HepG2 (cell line): ENCODE measurements around the gene GPC2. TPM values are rescaled to one million over a fixed set of nuclear protein-coding genes. Genes with fewer than 3 reads are reported as not detected.

ENCODE experiments used
- ETV5 ChIP-seq: IDR thresholded peaks from 2 replicates; pipeline ENCODE4 v1.6.1; 2018; ENCODE audit warnings: missing biosample characterization, missing genetic modification reagents, inconsistent platforms, borderline replicate concordance
- HOXA3 ChIP-seq: sonication (generic); formaldehyde crosslinking; IDR thresholded peaks from 2 replicates; pipeline ENCODE4 v1.5.0; 2020; ENCODE audit warnings: missing genetic modification reagents
- SP4 ChIP-seq: sonication (generic); formaldehyde crosslinking; IDR thresholded peaks from 2 replicates; pipeline ENCODE4 v1.8.1; 2023; ENCODE audit warnings: mild to moderate bottlenecking, missing genetic modification reagents
- ZNF292 ChIP-seq: sonication (generic); formaldehyde crosslinking; IDR thresholded peaks from 2 replicates; pipeline ENCODE4 v1.8.1; 2022; ENCODE audit warnings: mild to moderate bottlenecking, low read depth, missing genetic modification reagents, borderline replicate concordance
- microRNA-seq: library from miRNA; unstranded; fragments of <30 nt; microRNA quantifications from one replicate; pipeline ENCODE4, GENCODE V29; 2020
- polyA plus RNA-seq, 8 experiments: library from polyadenylated mRNA; depleted of rRNA in 3 of 8; stranded (reverse) in 7 of 8; unstranded in 1 of 8; fragments of >200 nt; fragmentation: Illumina TruSeq in 4 of 8; extraction: Trizol in 4 of 8; gene quantifications; 2 replicates each; pipeline versions ENCODE4 v1.2.1 to v1.2.3, GENCODE V29; 2011 to 2016; ENCODE audit warnings: low read depth in 4 of 8, missing spikeins in 1 of 8, mixed read lengths in 1 of 8; ENCODE audit not compliant: insufficient read depth in 1 of 8
- total RNA-seq, 5 experiments: library from RNA; depleted of rRNA; stranded (reverse); fragments of >200 nt; fragmentation: Illumina TruSeq; extraction: Trizol; gene quantifications; 2 replicates each; pipeline ENCODE4 v1.2.3, GENCODE V29; 2016; ENCODE audit warnings: low read depth in 1 of 5

The GPC2 gene
- total and polyA plus RNA-seq, 2 of the 13 experiments (the other 11 are each of a cell fraction or from before 2014, with no cell fraction given): 0.64 to 0.78 TPM

GRCh38 chr7:100119970-100120732 is 57.0 kb downstream of the GPC2 start (continued):
- TF ChIP-seq SP4 (CRISPR knock-in tag) (no peak), ETV5 (CRISPR knock-in tag) (0 out of 2 replicates have a peak, but pooled peaks have one; percentile 28), HOXA3 (CRISPR knock-in tag) (0 out of 2 replicates have a peak, but pooled peaks have one; percentile 19), ZNF292 (peak; percentile 39; the same call in 1 of the 2 replicates)

Small RNAs within 50 kb of the gene (microRNA-seq; reads per million reads assigned to microRNA genes)
- gene MIR4658: not detected

Other genes starting within 250 kb of the GPC2 start
- gene GJC3, start 247.8 kb downstream of the GPC2 start, total RNA-seq (2016; rRNA removed; fragmentation: Illumina TruSeq; extraction: Trizol): 0.66 and 0.75 TPM in 2 replicates
- 1.4 TPM in 2 replicates for gene GJC3, start 247.8 kb downstream of the GPC2 start, polyA plus RNA-seq (2011; rRNA removed)
- 37.9 and 93.8 TPM in 2 replicates for gene AZGP1, start 201.3 kb downstream of the GPC2 start, total RNA-seq (2016; rRNA removed; fragmentation: Illumina TruSeq; extraction: Trizol)
- 229 and 265 TPM in 2 replicates for gene AZGP1, start 201.3 kb downstream of the GPC2 start, polyA plus RNA-seq (2011; rRNA removed)
- 60.6 and 64.5 TPM in 2 replicates for gene ZKSCAN1, start 161.8 kb downstream of the GPC2 start, total RNA-seq (2016; rRNA removed; fragmentation: Illumina TruSeq; extraction: Trizol)
- 46.0 and 46.4 TPM in 2 replicates for gene ZKSCAN1, start 161.8 kb downstream of the GPC2 start, polyA plus RNA-seq (2011; rRNA removed)
- 10.0 and 11.8 TPM in 2 replicates for gene ZSCAN21, start 127.6 kb downstream of the GPC2 start, total RNA-seq (2016; rRNA removed; fragmentation: Illumina TruSeq; extraction: Trizol)
- gene ZSCAN21, start 127.6 kb downstream of the GPC2 start, polyA plus RNA-seq (2011; rRNA removed): 7.0 and 8.5 TPM in 2 replicates
- 53.2 and 56.9 TPM in 2 replicates for gene ZNF3, start 95.7 kb downstream of the GPC2 start, total RNA-seq (2016; rRNA removed; fragmentation: Illumina TruSeq; extraction: Trizol)
- 29.1 and 33.7 TPM in 2 replicates for gene ZNF3, start 95.7 kb downstream of the GPC2 start, polyA plus RNA-seq (2011; rRNA removed)
- gene COPS6, start 88.4 kb downstream of the GPC2 start, total RNA-seq (2016; rRNA removed; fragmentation: Illumina TruSeq; extraction: Trizol): 33.4 and 64.4 TPM in 2 replicates
- 117 and 124 TPM in 2 replicates for gene COPS6, start 88.4 kb downstream of the GPC2 start, polyA plus RNA-seq (2011; rRNA removed)
- gene MCM7, start 76.0 kb downstream of the GPC2 start, total RNA-seq (2016; rRNA removed; fragmentation: Illumina TruSeq; extraction: Trizol): 214 and 229 TPM in 2 replicates
- 74.6 and 84.5 TPM in 2 replicates for gene MCM7, start 76.0 kb downstream of the GPC2 start, polyA plus RNA-seq (2011; rRNA removed)
- gene AP4M1, start 75.7 kb downstream of the GPC2 start, total RNA-seq (2016; rRNA removed; fragmentation: Illumina TruSeq; extraction: Trizol): 8.2 and 9.7 TPM in 2 replicates
- 6.0 and 6.3 TPM in 2 replicates for gene AP4M1, start 75.7 kb downstream of the GPC2 start, polyA plus RNA-seq (2011; rRNA removed)
- gene TAF6, start 58.0 kb downstream of the GPC2 start, total RNA-seq (2016; rRNA removed; fragmentation: Illumina TruSeq; extraction: Trizol): 18.8 and 25.6 TPM in 2 replicates
- 12.6 and 12.9 TPM in 2 replicates for gene TAF6, start 58.0 kb downstream of the GPC2 start, polyA plus RNA-seq (2011; rRNA removed)
- 5.4 and 12.7 TPM in 2 replicates for gene CNPY4, start 57.7 kb downstream of the GPC2 start, total RNA-seq (2016; rRNA removed; fragmentation: Illumina TruSeq; extraction: Trizol)
- gene CNPY4, start 57.7 kb downstream of the GPC2 start, polyA plus RNA-seq (2011; rRNA removed): 6.2 TPM in 2 replicates
- gene MBLAC1, start 50.4 kb downstream of the GPC2 start, total RNA-seq (2016; rRNA removed; fragmentation: Illumina TruSeq; extraction: Trizol): 1.8 and 2.1 TPM in 2 replicates
- gene MBLAC1, start 50.4 kb downstream of the GPC2 start, polyA plus RNA-seq (2011; rRNA removed): 0.79 and 0.88 TPM in 2 replicates
- gene LAMTOR4, start 28.5 kb downstream of the GPC2 start, total RNA-seq (2016; rRNA removed; fragmentation: Illumina TruSeq; extraction: Trizol): 115 and 120 TPM in 2 replicates
- gene LAMTOR4, start 28.5 kb downstream of the GPC2 start, polyA plus RNA-seq (2011; rRNA removed): 111 and 118 TPM in 2 replicates
- 2.0 and 9.6 TPM in 2 replicates for gene TRAPPC14, start 18.7 kb downstream of the GPC2 start, total RNA-seq (2016; rRNA removed; fragmentation: Illumina TruSeq; extraction: Trizol)
- 4.7 and 7.0 TPM in 2 replicates for gene TRAPPC14, start 18.7 kb downstream of the GPC2 start, polyA plus RNA-seq (2011; rRNA removed)
- gene GAL3ST4, start 8.8 kb downstream of the GPC2 start, total RNA-seq (2016; rRNA removed; fragmentation: Illumina TruSeq; extraction: Trizol): 0.29 TPM in 1 of 2 replicates, not detected in the other
- 0.41 and 0.73 TPM in 2 replicates for gene GAL3ST4, start 8.8 kb downstream of the GPC2 start, polyA plus RNA-seq (2011; rRNA removed)
- gene STAG3, start 537 bp upstream of the GPC2 start, total RNA-seq (2016; rRNA removed; fragmentation: Illumina TruSeq; extraction: Trizol): 0.22 and 0.33 TPM in 2 replicates
- gene STAG3, start 537 bp upstream of the GPC2 start, polyA plus RNA-seq (2011; rRNA removed): 0.09 and 0.12 TPM in 2 replicates
- not detected in 2 replicates for gene PVRIG, start 42.6 kb upstream of the GPC2 start, total RNA-seq (2016; rRNA removed; fragmentation: Illumina TruSeq; extraction: Trizol)
- not detected in 2 replicates for gene PVRIG, start 42.6 kb upstream of the GPC2 start, polyA plus RNA-seq (2011; rRNA removed)
- gene SPDYE3, start 130.3 kb upstream of the GPC2 start, total RNA-seq (2016; rRNA removed; fragmentation: Illumina TruSeq; extraction: Trizol): not detected in 2 replicates
- not detected in 2 replicates for gene SPDYE3, start 130.3 kb upstream of the GPC2 start, polyA plus RNA-seq (2011; rRNA removed)
- 5.6 and 16.6 TPM in 2 replicates for gene PILRB, start 180.7 kb upstream of the GPC2 start, total RNA-seq (2016; rRNA removed; fragmentation: Illumina TruSeq; extraction: Trizol)
- 33.0 and 33.8 TPM in 2 replicates for gene PILRB, start 180.7 kb upstream of the GPC2 start, polyA plus RNA-seq (2011; rRNA removed)
- 0.13 TPM in 1 of 2 replicates, not detected in the other for gene PILRA, start 196.1 kb upstream of the GPC2 start, total RNA-seq (2016; rRNA removed; fragmentation: Illumina TruSeq; extraction: Trizol)
- 0.97 and 1.3 TPM in 2 replicates for gene PILRA, start 196.1 kb upstream of the GPC2 start, polyA plus RNA-seq (2011; rRNA removed)